ENCODE measurements around the gene CHI3L1.

The CHI3L1 gene

GRCh38 chr1:203150511-203151297 is 35.8 kb downstream of the CHI3L1 start:
- DNase-seq, result no peak

GRCh38 chr1:203149188-203149840 is 37.2 kb downstream of the CHI3L1 start:
- DNase-seq, result no peak

- no peak for DNase-seq
Measured at GRCh38 chr1:203148579-203148978, 37.9 kb downstream of the CHI3L1 start.

- no peak for DNase-seq
Measured at GRCh38 chr1:203148127-203148526, 38.4 kb downstream of the CHI3L1 start.

DNA sequence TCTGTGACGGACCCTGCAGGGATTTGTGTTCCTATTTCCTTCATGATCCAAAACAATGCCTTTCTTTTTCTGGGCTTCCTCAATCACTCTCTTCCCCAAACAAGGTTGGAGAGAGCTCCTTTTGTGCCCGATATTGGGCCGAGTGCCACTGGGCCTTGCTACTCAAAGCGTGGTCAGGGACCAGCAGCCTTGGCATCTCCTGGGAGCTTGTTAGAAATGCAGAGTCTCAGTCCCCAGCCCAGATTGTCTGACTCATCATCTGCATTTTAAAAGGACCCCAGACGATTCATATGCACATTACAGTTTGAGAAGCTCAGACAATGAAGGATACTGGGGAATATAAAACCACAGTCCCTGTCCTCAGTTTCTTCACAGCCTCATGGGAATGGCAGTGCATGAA is 39.1 kb downstream of the CHI3L1 start:
- no peak for DNase-seq

GRCh38 chr1:203146537-203146936 is 40.0 kb downstream of the CHI3L1 start:
- no peak for DNase-seq

DNA sequence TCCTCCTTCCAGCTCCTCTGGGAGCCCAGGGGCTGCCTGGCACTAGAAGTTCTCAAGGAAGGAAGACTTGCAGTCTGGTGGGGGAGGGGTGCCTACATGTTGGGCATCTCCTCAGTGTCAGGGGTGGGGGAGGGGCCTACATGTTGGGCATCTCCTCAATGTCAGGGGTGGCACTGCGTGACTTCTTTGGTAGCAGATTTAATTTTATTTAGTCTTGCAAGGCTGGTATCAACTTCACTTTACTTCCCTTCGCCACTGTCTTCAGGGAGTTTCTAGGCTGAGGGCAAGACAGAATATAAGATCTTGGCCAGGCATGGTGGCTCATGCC is 40.5 kb downstream of the CHI3L1 start:
- no peak for DNase-seq

DNA sequence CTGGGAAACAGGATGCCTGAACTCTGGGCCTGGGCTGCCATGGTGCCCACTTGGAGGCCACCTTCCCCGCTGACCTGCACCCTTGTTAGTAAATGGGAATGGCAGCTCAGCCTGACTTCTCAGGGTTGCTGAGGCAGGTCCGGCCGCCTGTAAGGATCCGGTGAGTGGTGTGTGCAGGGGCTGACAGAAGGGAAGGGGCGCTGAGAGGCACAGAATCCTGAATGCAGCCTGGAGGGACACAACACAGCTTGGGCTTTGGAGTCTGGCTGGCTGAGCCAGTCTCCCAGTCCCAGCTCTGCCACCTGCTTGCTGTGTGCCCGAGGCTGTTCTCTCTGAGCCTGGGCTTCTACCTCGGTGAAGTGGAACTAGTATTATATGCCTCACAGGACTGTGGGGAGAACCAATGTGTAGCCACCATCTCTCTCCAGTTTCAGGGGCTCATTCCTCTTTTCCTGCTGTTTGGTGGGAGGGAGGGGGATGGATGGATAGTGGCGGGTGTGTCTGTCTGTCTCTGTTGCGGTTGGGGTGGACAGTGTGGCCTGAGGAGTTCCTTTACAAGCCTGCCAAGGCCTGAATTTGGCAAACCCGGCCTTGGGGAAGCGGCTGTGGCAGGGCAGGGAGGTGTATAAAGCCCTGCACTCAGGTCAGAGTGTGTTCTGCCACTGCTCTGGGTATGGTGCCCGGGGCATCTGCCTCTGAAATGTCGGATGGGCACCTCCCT is 41.0 kb downstream of the CHI3L1 start:
- no peak for DNase-seq

DNA sequence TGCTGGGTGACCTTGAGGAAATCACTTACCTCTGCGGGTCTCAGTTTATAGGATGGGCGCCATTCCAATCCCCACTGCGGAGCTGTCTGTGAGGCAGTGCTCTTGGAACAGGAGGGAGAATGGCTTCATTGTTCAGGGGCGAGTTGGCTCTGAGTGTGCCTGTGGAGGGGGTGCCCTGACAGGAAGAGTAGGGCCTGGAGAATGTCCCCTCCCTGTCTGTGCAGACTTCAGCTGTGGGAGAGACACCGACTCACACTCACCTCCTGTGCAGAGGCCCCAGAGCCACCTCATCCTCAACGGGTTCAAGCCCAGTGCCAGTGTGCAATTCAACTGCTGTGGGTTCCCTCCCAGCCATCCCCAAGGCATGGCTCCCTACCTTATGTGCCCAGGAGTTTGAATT is 41.8 kb downstream of the CHI3L1 start:
- DNase-seq, result no peak

DNA sequence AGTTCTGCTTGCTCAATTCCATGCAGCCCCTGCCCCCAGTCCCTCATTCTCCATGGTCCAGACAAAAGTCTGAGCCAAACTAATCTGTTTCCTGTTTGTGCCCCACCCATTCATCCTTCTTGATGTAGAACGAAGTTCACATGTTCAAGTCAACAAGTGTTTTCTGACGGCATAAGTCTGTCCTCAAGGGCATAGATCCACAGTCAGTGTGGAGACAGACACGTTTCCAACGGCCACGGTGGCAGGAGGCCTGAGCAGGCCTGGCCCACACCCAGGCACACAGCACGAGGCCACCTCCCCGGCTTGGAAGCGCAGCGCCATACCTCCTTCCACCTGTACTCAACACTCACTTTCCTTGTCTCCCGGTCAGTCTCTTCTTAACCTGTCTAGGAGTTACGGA is 42.9 kb downstream of the CHI3L1 start:
- DNase-seq, result no peak

DNA sequence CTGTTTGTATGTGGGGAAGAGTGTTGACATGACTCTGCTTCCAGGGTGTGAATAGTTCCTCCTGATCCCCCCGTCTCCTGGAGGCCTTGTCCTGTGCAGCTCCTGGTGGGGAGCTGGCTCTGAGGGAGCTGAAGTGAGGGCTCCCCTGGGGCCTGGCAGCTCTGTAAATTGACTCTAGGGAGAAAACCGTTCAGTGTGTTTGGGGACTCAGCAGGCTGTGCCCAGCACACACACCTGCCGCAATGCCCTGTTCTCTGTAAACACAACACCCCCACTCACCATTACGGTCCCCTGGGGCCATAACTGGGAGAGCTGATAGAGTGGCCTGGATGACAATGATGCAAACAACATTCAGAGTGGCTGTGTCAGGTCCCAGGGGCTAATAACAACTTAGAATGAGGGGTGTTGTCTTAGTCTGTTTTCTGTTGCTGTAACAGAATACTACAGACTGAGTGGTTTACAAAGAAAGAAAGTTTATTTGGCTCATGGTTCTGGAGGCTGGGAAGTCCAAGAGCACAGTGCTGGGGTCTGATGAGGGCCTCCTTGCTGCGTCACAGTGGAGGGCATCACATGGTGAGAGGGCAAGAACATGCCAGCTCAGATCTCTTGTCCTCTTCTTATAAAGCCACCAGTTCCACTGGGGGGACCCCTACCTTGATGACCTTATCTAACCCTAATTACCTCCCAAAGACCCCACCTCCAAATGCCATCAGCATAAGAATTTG is 43.7 kb downstream of the CHI3L1 start:
- DNase-seq, result no peak

DNA sequence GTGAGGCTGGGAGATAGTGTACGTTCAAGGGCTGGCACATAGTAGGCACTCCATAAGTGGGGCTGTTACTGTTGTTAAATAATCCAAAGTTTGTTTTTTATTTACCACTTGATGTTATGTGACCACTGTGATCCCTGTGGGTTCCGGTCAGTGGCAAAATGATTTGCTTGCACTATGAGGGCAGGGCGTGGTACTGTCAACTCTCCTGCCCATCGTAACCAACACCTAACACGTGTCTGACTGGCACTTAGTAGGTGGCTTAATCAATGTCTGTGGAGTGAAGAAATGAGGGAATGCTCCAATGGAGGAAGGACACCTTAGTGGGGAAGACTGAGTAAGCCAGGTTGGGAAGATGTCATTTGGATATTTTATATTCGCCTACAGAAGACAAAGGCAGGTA is 44.4 kb downstream of the CHI3L1 start:
- DNase-seq, result no peak

GRCh38 chr1:203140743-203141520 is 45.6 kb downstream of the CHI3L1 start:
- DNase-seq, result no peak

- DNase-seq, result no peak
Measured at GRCh38 chr1:203139976-203140475, 46.5 kb downstream of the CHI3L1 start.

- DNase-seq, result no peak
Measured at GRCh38 chr1:203138066-203138465, 48.4 kb downstream of the CHI3L1 start.

GRCh38 chr1:203137324-203137723 is 49.2 kb downstream of the CHI3L1 start:
- no peak for DNase-seq

- no peak for DNase-seq
Measured at GRCh38 chr1:203136409-203137042, 50.0 kb downstream of the CHI3L1 start.

DNA sequence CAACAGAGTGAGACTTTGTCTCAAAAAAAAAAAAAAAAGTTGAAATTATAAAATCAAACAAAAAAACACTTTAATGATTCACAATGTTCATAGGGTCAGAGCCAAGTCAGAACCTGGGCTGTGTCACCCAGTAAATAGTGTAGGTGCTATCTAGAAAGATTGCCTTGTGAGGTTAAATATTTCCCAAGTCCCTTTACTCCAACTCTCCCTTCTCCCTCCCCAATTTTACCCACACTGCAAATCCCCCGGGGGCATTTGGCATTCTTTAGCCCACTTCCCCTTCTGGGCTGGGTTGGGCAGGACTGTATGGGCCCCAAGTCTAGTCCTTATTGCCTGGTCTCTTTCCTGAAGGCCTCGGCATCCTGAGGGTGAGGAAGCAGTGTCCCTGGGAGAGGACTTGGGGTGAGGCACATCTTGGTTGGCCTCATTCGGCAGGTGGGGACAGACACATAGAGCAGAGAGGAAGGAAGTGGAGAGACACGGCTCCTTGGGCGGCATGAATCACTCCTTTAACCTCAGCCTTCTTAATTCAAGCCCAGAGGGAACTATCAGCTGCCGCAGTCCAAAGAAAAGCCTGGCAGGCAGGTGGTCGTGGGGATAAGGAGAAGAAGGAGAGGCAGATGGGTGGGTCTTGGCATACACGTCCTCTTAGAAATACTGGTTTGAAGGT is 50.7 kb downstream of the CHI3L1 start:
- no peak for DNase-seq

DNA sequence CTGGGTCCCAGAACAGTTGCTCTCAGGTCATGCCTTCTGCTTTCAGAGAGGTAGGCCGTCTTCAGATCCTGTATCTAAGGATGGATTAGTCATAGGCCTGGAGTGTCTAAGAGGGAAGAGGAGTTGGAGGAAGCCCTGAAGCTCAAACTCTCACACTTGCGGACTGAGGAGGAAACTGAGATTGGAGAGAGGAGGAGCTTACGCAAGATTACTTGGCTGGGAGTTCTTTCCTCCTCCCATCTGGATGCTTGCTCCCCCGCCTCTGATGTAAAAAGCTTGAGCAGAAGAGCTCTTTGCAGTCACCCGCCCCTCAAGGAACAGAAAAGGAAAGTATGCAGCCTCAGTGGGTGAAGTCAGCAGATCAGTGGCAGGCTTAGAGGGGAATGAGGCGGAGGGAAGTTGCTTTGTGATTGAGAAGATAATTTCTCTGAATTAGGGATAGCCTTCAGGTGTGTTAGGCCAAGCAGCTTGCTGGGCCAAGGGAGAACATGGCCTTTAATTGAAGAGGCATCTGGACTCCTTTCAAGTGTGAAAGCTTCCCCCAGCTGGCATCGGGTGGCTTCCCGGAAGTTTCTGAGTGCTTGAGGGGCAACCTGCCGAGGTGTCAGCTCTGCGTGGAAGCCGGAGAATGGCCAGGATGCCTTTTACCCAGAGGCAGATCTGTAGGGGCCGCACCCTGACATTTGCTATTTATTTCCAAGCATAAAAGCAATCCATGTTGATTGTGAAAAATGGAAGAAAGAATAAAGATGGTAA is 52.4 kb downstream of the CHI3L1 start:
- DNase-seq, result no peak

GRCh38 chr1:203131548-203132200 is 54.8 kb downstream of the CHI3L1 start:
- DNase-seq, result no peak

Measured in NCI-H1930 (cell line).